ENCODE results near the gene ACTMAP. TPM values are rescaled to one million over a fixed set of nuclear protein-coding genes. Genes with fewer than 3 reads are reported as not detected.

The ACTMAP gene
- total and polyA plus RNA-seq, 2 of the 13 experiments (the other 11 are each of a cell fraction or from before 2014, with no cell fraction given): 2.2 to 7.9 TPM

GRCh38 chr19:40776932-40777644 is 26.8 kb upstream of the ACTMAP start (continued):
- TF ChIP-seq, protein P1, sequence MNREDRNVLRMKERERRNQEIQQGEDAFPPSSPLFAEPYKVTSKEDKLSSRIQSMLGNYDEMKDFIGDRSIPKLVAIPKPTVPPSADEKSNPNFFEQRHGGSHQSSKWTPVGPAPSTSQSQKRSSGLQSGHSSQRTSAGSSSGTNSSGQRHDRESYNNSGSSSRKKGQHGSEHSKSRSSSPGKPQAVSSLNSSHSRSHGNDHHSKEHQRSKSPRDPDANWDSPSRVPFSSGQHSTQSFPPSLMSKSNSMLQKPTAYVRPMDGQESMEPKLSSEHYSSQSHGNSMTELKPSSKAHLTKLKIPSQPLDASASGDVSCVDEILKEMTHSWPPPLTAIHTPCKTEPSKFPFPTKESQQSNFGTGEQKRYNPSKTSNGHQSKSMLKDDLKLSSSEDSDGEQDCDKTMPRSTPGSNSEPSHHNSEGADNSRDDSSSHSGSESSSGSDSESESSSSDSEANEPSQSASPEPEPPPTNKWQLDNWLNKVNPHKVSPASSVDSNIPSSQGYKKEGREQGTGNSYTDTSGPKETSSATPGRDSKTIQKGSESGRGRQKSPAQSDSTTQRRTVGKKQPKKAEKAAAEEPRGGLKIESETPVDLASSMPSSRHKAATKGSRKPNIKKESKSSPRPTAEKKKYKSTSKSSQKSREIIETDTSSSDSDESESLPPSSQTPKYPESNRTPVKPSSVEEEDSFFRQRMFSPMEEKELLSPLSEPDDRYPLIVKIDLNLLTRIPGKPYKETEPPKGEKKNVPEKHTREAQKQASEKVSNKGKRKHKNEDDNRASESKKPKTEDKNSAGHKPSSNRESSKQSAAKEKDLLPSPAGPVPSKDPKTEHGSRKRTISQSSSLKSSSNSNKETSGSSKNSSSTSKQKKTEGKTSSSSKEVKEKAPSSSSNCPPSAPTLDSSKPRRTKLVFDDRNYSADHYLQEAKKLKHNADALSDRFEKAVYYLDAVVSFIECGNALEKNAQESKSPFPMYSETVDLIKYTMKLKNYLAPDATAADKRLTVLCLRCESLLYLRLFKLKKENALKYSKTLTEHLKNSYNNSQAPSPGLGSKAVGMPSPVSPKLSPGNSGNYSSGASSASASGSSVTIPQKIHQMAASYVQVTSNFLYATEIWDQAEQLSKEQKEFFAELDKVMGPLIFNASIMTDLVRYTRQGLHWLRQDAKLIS (CRISPR knock-in tag; IDR thresholded peaks at IDR 0.05): no peak
- TF ChIP-seq ZNF326 (CRISPR knock-in tag; IDR thresholded peaks at IDR 0.05; ENCODE audit: borderline replicate concordance): no peak
- TF ChIP-seq MED1 (CRISPR knock-in tag; IDR thresholded peaks at IDR 0.05): peak; percentile 32; the same call in 1 of the 2 replicates
- no peak for TF ChIP-seq ZNF317 (CRISPR knock-in tag; IDR thresholded peaks at IDR 0.05)

GRCh38 chr19:40776364-40776763 is 26.1 kb upstream of the ACTMAP start:
- Histone ChIP-seq H3K4me1 (ENCODE audit: insufficient read depth, low read length) (peaks cover 31% of the 10 kb centered on the region), H2AFZ (ENCODE audit: low read length) (no peak overlapping the region), H3K4me2 (ENCODE audit: low read depth, low read length) (peak overlapping the region; percentile 95; the same call in 1 of the 2 replicates), H3K9me3 (ENCODE audit: low read length) (no peaks in the 10 kb centered on the region), H3K9ac (ENCODE audit: insufficient read depth, low read depth, low read length) (no peak overlapping the region), H4K20me1 (ENCODE audit: insufficient read depth, low read length) (no peaks in the 10 kb centered on the region), H3K79me2 (ENCODE audit: insufficient read depth, low read length) (no peaks in the 10 kb centered on the region), H3K4me3 (replicated peaks in 1 of 3; ENCODE audit: insufficient read depth in 1 of 3, low read depth in 2 of 3, low read length in 3 of 3) (no peak overlapping the region), H3K27me3 (ENCODE audit: control insufficient read depth in 1 of 2, insufficient read depth in 2 of 2, low read length in 2 of 2) (no peaks in the 10 kb centered on the region; a peak in 1 of 5 replicates), H3K27ac (ENCODE audit: extremely low read length, insufficient read depth, low read length) (no peak overlapping the region), H3K36me3 (replicated peaks in 1 of 2; ENCODE audit: control insufficient read depth in 1 of 2, insufficient read depth in 2 of 2, low read length in 2 of 2) (no peaks in the 10 kb centered on the region)
- POLR2A ChIA-PET: interaction anchor here (1.4 to 4.1 kb wide), 8 partner anchors 10 to 60 kb away, joined by 4 to 90 read pairs (median 24); partner anchors contain the start of genes ACTMAP, COQ8B, EGLN2 and ITPKC
- no TSS peak for BruUV-seq (replicated peaks)
- ATAC-seq (no peak), DNase-seq (ENCODE audit: low spot score) (no peak), FAIRE-seq (no peak)
- in situ Hi-C loops (cut with HindIII; ENCODE audit: extremely low pct_ligation_motif_present, low pct_unique_long_range_greater_than_20kb): no loop called here
- TF ChIP-seq HOXA9 (CRISPR knock-in tag; IDR thresholded peaks at IDR 0.05; ENCODE audit: borderline replicate concordance): no peak
- intact Hi-C loops (cut with micrococcal nuclease; ENCODE audit: unreplicated experiment): no loop called here
- CTCF ChIA-PET (ENCODE audit: low intra/inter-chr PET ratio, low total read pairs): no interaction called here
- 75% methylated on average over 7 of the region's 7 CpGs for WGBS (ENCODE audit: low lambda C conversion rate)
